Measurements from ENCODE around the gene ACCS.

The ACCS gene

DNA sequence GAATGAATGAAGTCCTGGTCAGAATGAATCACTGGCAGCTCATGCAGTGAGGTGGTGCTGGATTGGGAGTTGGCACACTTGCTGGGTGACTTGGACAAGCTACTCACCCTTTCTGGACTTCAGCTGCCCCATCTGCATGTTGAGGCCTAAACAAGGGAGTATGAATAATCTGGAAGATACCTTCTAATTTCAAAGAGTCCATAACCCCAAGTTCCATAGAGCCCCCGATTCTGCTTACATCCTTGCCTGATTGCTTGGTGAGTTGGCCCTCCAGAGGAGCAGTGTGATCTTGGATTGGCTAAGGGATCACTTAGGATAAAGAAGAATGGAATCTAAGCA, 36.6 kb upstream of the ACCS start:
- Histone ChIP-seq H3K4me1 (ENCODE audit: control insufficient read depth in 2 of 2, insufficient read depth in 2 of 2, low read length in 2 of 2) (peaks cover 0 to 2% of the 10 kb centered on the region in 2 donors), H3K9ac (ENCODE audit: low read depth in 1 of 2, low read length in 2 of 2) (no peak overlapping the region), H3K9me3 (ENCODE audit: control insufficient read depth in 2 of 2, low read length in 2 of 2) (no peaks in the 10 kb centered on the region), H3K27me3 (ENCODE audit: control insufficient read depth in 2 of 2, insufficient read depth in 2 of 2, low read length in 2 of 2) (peaks cover 2 to 4% of the 10 kb centered on the region in 2 donors), H3K27ac (ENCODE audit: low read depth in 2 of 2, low read length in 2 of 2) (no peak overlapping the region), H3K36me3 (ENCODE audit: control insufficient read depth in 2 of 2, insufficient read depth in 2 of 2, low read length in 2 of 2) (no peaks in the 10 kb centered on the region), H3K4me3 (ENCODE audit: low read length in 2 of 2) (no peak overlapping the region)

DNA sequence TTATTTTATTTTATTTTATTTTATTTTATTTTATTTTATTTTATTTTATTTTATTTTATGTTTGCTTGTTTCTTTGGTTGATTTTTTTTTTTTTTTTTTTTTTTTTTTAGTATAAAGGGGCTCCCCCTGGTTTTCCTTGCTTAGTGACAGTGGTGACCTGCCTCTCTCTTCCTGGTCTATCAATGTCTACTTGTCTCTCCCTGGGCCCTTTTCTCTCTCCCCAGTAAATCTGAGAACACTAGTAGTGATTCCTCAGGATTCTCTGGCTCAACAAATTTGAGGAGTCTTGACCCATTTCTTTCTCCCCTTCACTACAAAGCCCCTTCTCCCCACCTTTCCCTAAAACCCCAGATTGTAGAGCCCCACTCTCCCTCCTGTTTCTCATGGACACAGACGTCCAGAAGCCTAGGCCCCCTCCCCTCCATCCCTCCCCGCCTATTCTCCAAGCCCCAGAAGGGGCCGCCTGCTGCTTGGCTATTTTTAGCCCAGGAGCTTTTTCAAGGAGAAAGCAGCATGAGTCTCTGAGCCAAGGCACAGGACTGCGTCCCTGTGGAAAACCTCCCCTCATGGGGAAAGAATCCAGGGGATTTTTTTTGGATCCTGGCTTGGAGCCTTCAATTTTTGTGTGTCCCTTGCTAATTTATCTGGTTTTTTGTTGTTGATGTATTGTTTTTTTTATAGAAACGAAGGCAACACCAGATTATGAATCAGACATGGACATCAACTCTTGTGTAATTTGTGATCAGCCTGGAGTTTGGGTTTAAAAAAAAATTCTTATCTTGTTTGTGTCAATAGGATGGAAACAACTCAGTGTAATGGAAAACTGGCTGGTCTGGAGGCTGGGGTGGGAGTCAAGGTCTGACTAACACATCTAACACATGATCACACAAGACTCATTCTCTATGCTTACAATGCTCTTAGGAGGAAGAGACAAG, 35.8 kb upstream of the ACCS start:
- H3K4me1 ChIP-seq (ENCODE audit: control insufficient read depth in 2 of 2, insufficient read depth in 2 of 2, low read length in 2 of 2): peaks cover 0 to 2% of the 10 kb centered on the region in 2 donors
- H3K27me3 ChIP-seq (ENCODE audit: control insufficient read depth in 2 of 2, insufficient read depth in 2 of 2, low read length in 2 of 2): peaks cover 2 to 4% of the 10 kb centered on the region in 2 donors
- no peaks in the 10 kb centered on the region for H3K9me3 ChIP-seq (ENCODE audit: control insufficient read depth in 2 of 2, low read length in 2 of 2)
- H3K9ac ChIP-seq (ENCODE audit: low read depth in 1 of 2, low read length in 2 of 2): no peak overlapping the region
- peak overlapping the region; percentile 40 to 55 for H3K27ac ChIP-seq (ENCODE audit: low read depth in 2 of 2, low read length in 2 of 2)
- H3K4me3 ChIP-seq (ENCODE audit: low read length in 2 of 2): no peak overlapping the region
- H3K36me3 ChIP-seq (ENCODE audit: control insufficient read depth in 2 of 2, insufficient read depth in 2 of 2, low read length in 2 of 2): no peaks in the 10 kb centered on the region

DNA sequence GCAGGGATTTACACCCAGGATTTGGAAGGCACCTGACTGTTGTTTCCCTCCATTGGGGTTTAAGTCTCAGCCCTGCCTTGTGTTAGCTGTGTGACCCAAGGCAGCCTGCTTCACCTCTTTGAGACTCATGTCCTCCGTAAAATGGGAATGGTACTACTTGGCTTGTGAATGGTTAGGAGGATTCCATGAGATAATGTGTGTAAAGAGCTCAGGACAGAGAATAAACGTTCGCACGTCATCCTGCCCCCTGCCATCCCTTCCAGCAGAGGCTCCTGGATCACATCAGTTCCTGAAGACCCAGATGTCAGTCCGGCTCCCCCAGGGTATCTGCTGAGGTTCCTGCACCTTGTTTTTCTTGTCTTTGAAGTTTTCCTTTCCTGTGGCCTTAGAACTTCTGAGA, 35.1 kb upstream of the ACCS start:
- H3K4me1 ChIP-seq (ENCODE audit: control insufficient read depth in 2 of 2, insufficient read depth in 2 of 2, low read length in 2 of 2): peaks cover 0 to 2% of the 10 kb centered on the region in 2 donors
- H3K9ac ChIP-seq (ENCODE audit: low read depth in 1 of 2, low read length in 2 of 2): no peak overlapping the region
- H3K9me3 ChIP-seq (ENCODE audit: control insufficient read depth in 2 of 2, low read length in 2 of 2): no peaks in the 10 kb centered on the region
- H3K27ac ChIP-seq (ENCODE audit: low read depth in 2 of 2, low read length in 2 of 2): peak overlapping the region; percentile 40 to 53
- no peaks in the 10 kb centered on the region for H3K36me3 ChIP-seq (ENCODE audit: control insufficient read depth in 2 of 2, insufficient read depth in 2 of 2, low read length in 2 of 2)
- H3K4me3 ChIP-seq (ENCODE audit: low read length in 2 of 2): no peak overlapping the region
- peaks cover 2 to 4% of the 10 kb centered on the region in 2 donors for H3K27me3 ChIP-seq (ENCODE audit: control insufficient read depth in 2 of 2, insufficient read depth in 2 of 2, low read length in 2 of 2)

DNA sequence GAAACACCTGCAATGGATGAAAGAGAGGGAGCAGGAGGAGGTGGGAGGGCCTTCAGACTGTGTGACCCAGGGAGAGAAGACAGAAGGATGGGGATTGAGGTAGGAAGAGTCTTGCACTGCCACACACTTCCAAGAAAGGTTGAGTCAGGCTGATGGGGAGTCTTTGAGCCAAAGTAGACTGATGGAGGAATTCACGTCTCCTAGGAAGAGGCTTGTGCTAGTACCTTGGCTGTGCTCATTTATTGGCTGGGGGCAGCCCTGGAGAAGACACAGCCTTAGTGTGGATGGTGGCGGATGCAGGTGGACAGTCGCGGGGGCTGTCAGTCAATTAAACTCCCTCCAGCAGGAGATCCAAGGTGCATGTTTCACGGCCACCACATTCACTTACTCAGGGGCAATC, 34.5 kb upstream of the ACCS start:
- Histone ChIP-seq H3K4me1 (ENCODE audit: control insufficient read depth in 2 of 2, insufficient read depth in 2 of 2, low read length in 2 of 2) (peaks cover 0 to 2% of the 10 kb centered on the region in 2 donors), H3K27me3 (ENCODE audit: control insufficient read depth in 2 of 2, insufficient read depth in 2 of 2, low read length in 2 of 2) (peaks cover 2 to 4% of the 10 kb centered on the region in 2 donors), H3K27ac (ENCODE audit: low read depth in 2 of 2, low read length in 2 of 2) (peak overlapping the region in 1 of 2 donors; percentile 40), H3K9me3 (ENCODE audit: control insufficient read depth in 2 of 2, low read length in 2 of 2) (no peaks in the 10 kb centered on the region), H3K36me3 (ENCODE audit: control insufficient read depth in 2 of 2, insufficient read depth in 2 of 2, low read length in 2 of 2) (no peaks in the 10 kb centered on the region), H3K9ac (ENCODE audit: low read depth in 1 of 2, low read length in 2 of 2) (no peak overlapping the region), H3K4me3 (ENCODE audit: low read length in 2 of 2) (no peak overlapping the region)

DNA sequence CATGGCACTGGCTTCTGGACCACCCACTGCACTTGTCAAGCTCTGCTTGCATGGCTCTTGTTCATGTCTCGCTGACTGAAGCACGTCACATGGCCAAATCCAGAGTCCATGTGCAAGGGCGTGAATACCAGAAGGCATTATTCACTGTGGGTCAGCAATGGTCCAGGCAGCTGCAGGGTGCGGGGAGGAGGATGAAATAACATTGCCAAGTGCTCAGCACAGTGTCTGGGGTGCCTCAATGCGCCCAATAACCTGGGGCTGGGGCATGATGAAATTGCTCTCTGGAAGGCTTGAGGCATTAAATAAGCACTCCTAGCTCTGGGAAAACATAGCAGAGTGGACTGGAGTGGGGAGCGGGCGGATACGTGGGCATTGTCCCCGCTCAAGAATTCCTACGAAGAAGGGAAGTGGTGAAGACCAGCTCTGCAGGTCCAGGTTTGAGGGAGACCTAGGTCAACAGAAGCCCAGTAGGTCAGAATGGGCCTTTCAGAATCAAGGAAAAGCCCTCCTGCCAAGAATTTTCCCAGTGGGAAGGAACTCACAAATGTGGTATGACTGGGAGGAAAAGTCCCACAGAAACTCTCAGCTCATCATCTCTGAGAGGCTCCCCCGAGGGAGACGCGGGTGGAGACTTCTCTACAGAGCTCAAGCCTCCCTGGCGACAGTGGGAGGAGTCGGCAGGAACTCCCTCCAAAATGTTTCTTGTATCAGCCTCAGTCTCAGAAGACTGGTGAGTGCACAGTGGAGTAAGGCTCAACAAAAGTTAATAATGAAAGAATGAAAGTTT, 33.6 kb upstream of the ACCS start:
- Histone ChIP-seq H3K9me3 (ENCODE audit: control insufficient read depth in 2 of 2, low read length in 2 of 2) (no peaks in the 10 kb centered on the region), H3K36me3 (ENCODE audit: control insufficient read depth in 2 of 2, insufficient read depth in 2 of 2, low read length in 2 of 2) (no peaks in the 10 kb centered on the region), H3K9ac (ENCODE audit: low read depth in 1 of 2, low read length in 2 of 2) (no peak overlapping the region), H3K4me1 (ENCODE audit: control insufficient read depth in 2 of 2, insufficient read depth in 2 of 2, low read length in 2 of 2) (peaks cover 0 to 2% of the 10 kb centered on the region in 2 donors), H3K27me3 (ENCODE audit: control insufficient read depth in 2 of 2, insufficient read depth in 2 of 2, low read length in 2 of 2) (peaks cover 2 to 4% of the 10 kb centered on the region in 2 donors), H3K4me3 (ENCODE audit: low read length in 2 of 2) (no peak overlapping the region), H3K27ac (ENCODE audit: low read depth in 2 of 2, low read length in 2 of 2) (peak overlapping the region in 1 of 2 donors; percentile 19)

DNA sequence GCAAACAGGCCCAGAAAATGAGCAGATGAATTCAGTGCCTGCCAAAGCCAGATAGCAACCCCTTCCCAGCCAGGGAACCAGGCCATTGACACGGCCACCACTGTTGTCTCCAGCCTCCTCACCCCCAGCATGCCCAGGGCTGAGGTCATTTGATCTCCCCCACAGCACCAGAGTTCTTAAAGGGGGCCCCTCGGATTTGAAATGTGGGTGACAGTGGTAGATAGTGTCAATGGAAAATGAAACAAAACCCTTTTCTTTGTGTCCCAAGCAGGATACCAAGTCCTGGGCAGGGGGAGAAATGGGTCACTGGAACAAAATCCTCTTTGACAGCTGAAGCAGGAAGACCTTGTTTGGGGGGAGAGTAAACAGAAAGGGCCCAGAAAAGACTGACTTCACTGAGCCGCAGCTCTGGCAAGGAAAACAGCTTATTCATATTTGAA, 32.6 kb upstream of the ACCS start:
- Histone ChIP-seq H3K4me1 (ENCODE audit: control insufficient read depth in 2 of 2, insufficient read depth in 2 of 2, low read length in 2 of 2) (peaks cover 0 to 2% of the 10 kb centered on the region in 2 donors), H3K27ac (ENCODE audit: low read depth in 2 of 2, low read length in 2 of 2) (peak overlapping the region in 1 of 2 donors; percentile 19), H3K9ac (ENCODE audit: low read depth in 1 of 2, low read length in 2 of 2) (no peak overlapping the region), H3K36me3 (ENCODE audit: control insufficient read depth in 2 of 2, insufficient read depth in 2 of 2, low read length in 2 of 2) (no peaks in the 10 kb centered on the region), H3K9me3 (ENCODE audit: control insufficient read depth in 2 of 2, low read length in 2 of 2) (no peaks in the 10 kb centered on the region), H3K4me3 (ENCODE audit: low read length in 2 of 2) (no peak overlapping the region), H3K27me3 (ENCODE audit: control insufficient read depth in 2 of 2, insufficient read depth in 2 of 2, low read length in 2 of 2) (peaks cover 1 to 4% of the 10 kb centered on the region in 2 donors)

DNA sequence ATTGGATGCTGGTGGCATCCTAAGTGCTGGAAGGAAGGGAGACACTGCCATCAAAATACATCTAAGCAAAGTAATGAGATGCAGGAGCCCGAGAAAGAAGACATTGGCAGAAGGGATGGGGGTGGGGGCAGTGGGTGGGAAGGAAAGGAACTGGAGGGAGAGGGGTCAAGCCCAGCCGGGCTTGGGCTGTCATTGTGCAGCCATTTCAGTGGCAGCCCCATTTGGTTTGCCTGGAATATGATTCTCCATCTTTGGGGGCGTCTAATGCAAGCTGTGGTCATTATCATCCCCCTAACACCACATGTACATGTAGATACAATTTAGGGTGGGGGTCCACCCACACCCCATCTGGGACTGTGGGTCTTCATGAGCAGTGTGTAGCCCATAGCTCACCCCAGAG, 32.2 kb upstream of the ACCS start:
- Histone ChIP-seq H3K9me3 (ENCODE audit: control insufficient read depth in 2 of 2, low read length in 2 of 2) (no peaks in the 10 kb centered on the region), H3K4me3 (ENCODE audit: low read length in 2 of 2) (no peak overlapping the region), H3K27ac (ENCODE audit: low read depth in 2 of 2, low read length in 2 of 2) (no peak overlapping the region), H3K36me3 (ENCODE audit: control insufficient read depth in 2 of 2, insufficient read depth in 2 of 2, low read length in 2 of 2) (no peaks in the 10 kb centered on the region), H3K27me3 (ENCODE audit: control insufficient read depth in 2 of 2, insufficient read depth in 2 of 2, low read length in 2 of 2) (peaks cover 0 to 4% of the 10 kb centered on the region in 2 donors), H3K9ac (ENCODE audit: low read depth in 1 of 2, low read length in 2 of 2) (no peak overlapping the region), H3K4me1 (ENCODE audit: control insufficient read depth in 2 of 2, insufficient read depth in 2 of 2, low read length in 2 of 2) (peaks cover 0 to 2% of the 10 kb centered on the region in 2 donors)

DNA sequence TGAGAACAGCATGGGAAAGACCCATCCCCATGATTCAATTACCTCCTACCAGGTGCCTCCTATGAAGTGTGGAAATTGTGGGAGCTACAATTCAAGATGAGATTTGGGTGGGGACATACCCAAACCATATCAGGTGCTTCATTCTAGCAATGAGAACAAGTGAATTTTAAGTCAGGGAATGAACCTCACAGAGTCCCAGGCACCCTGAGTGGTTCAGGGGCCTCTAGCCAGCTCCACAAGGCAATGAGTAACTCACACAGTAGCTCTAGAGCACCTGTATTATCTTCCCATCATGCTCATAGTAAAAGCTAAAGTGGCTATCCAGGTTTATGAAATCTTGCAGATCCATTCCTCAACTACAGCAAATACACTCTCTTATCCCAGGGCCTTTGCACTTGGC, 31.4 kb upstream of the ACCS start:
- H3K9ac ChIP-seq (ENCODE audit: low read depth in 1 of 2, low read length in 2 of 2): no peak overlapping the region
- no peaks in the 10 kb centered on the region for H3K27me3 ChIP-seq (ENCODE audit: control insufficient read depth in 2 of 2, insufficient read depth in 2 of 2, low read length in 2 of 2)
- no peaks in the 10 kb centered on the region for H3K9me3 ChIP-seq (ENCODE audit: control insufficient read depth in 2 of 2, low read length in 2 of 2)
- H3K36me3 ChIP-seq (ENCODE audit: control insufficient read depth in 2 of 2, insufficient read depth in 2 of 2, low read length in 2 of 2): no peaks in the 10 kb centered on the region
- H3K27ac ChIP-seq (ENCODE audit: low read depth in 2 of 2, low read length in 2 of 2): no peak overlapping the region
- H3K4me3 ChIP-seq (ENCODE audit: low read length in 2 of 2): no peak overlapping the region
- H3K4me1 ChIP-seq (ENCODE audit: control insufficient read depth in 2 of 2, insufficient read depth in 2 of 2, low read length in 2 of 2): peaks cover 0 to 2% of the 10 kb centered on the region in 2 donors

DNA sequence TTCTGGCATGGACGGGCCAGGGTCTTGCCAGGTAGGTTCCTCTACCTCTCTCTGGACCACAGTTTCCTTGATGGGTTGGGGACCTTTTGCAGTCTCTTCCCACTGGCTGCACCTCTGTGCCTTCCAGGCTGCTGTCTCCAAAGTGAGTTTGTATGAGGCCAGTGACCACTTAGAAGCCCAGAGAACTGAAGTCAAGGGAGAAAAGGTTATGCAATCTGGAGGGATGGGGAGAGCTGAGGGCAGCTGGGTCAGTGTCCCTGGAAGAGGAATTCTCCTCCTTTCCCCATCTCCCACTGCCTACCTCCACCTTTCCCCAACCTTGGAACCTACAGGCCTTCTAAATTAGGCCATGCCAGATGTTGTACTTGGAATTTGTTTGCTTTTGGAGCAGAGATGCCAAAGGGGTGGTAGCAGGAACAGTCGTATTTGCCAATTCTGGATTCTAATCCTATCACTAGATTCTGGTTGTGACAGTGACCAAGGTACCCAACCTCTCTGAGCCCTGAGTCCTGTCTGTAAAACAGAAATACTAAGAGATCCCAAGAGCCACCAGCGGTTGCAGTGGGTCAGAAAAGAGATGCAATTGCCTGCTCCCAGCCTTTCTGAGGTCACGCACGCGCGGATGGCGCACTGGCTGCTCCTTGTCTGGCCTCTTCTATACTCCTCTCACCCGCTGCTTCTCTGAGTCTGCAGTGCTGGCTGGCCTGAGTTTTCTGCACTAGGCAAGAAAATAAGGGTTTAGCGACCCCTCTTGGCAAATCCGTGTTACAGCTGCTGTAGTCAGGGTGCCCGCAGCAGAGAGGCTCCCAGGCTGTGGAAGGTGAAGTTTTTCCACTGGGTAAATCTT, 29.0 kb upstream of the ACCS start:
- Histone ChIP-seq H3K4me1 (ENCODE audit: control insufficient read depth in 2 of 2, insufficient read depth in 2 of 2, low read length in 2 of 2) (peaks cover 0 to 2% of the 10 kb centered on the region in 2 donors), H3K27me3 (ENCODE audit: control insufficient read depth in 2 of 2, insufficient read depth in 2 of 2, low read length in 2 of 2) (no peaks in the 10 kb centered on the region), H3K27ac (ENCODE audit: low read depth in 2 of 2, low read length in 2 of 2) (no peak overlapping the region), H3K9ac (ENCODE audit: low read depth in 1 of 2, low read length in 2 of 2) (no peak overlapping the region), H3K36me3 (ENCODE audit: control insufficient read depth in 2 of 2, insufficient read depth in 2 of 2, low read length in 2 of 2) (no peaks in the 10 kb centered on the region), H3K9me3 (ENCODE audit: control insufficient read depth in 2 of 2, low read length in 2 of 2) (no peaks in the 10 kb centered on the region), H3K4me3 (ENCODE audit: low read length in 2 of 2) (no peak overlapping the region)
